ENCODE results near the gene VAMP2.

Gene VAMP2

DNA sequence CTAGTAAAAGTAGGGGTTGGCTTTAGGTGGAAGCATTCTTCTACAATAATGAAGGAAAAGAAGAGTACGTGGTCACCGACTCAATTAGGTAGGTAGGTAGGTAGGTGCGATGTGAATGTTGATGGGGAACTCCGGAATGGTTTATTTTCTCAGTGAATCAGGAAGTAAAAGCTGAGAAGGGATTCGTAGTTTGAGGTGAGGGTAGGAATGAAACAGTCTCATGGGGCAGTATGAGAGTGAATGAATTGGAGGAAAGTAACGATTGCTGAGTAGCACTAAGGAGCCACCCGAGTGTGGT lies 24.4 kb downstream of the VAMP2 start:
- TF ChIP-seq, protein P1, sequence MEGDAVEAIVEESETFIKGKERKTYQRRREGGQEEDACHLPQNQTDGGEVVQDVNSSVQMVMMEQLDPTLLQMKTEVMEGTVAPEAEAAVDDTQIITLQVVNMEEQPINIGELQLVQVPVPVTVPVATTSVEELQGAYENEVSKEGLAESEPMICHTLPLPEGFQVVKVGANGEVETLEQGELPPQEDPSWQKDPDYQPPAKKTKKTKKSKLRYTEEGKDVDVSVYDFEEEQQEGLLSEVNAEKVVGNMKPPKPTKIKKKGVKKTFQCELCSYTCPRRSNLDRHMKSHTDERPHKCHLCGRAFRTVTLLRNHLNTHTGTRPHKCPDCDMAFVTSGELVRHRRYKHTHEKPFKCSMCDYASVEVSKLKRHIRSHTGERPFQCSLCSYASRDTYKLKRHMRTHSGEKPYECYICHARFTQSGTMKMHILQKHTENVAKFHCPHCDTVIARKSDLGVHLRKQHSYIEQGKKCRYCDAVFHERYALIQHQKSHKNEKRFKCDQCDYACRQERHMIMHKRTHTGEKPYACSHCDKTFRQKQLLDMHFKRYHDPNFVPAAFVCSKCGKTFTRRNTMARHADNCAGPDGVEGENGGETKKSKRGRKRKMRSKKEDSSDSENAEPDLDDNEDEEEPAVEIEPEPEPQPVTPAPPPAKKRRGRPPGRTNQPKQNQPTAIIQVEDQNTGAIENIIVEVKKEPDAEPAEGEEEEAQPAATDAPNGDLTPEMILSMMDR (IDR thresholded peaks at IDR 0.05; ENCODE audit: insufficient read depth, low read length, missing control alignments), result no peak
- ChIA-PET POLR2A (interaction anchor here (1.0 to 1.1 kb wide), 2 partner anchors 13 to 14 kb away, joined by 3 to 4 read pairs; partner anchors contain the start of gene PER1), CTCF (interaction anchor here (0.7 to 5.0 kb wide), 26 partner anchors 11 to 163 kb away, joined by 3 to 49 read pairs (median 4); partner anchors contain the start of genes ALOXE3, HES7, PER1 and TMEM107)
- no peak for DNase-seq (ENCODE audit: low read depth, low spot score)
- peak overlapping the region; percentile 46 for H3K4me3 ChIP-seq (ENCODE audit: low read depth, low read length)

DNA sequence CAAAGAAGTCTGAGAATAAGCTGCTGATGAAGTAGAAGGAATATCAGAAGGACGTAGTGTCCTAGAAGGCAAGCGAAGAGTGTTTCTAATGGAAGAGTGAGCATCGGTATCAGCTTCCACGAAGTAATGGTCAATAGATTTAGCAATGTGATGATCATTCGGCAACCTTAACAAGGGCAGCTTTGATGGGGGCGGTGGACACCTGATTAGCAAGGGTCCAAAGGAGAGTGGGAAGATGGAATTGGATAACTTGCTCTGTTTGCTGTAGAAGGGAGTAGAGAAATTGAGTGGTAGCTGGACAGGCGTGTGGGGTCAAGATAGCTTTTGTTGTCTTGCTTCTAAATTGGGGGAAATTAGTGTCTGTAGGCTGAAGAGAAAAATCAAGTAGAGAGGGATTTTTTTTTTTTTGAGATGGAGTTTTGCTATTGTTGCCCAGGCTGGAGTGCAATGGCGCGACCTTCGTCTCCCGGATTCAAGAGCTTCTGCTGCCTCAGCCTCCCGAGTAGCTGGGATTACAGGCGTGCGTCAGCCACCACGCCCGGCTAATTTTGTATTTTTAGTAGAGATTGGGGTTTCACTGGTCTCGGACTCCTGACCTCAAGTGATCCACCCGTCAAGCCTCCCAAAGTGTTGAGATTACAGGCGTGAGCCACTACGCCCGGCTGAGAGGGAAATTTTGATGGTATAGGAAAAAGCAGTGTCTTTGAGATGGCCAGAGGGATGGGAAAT lies 24.9 kb downstream of the VAMP2 start:
- DNase-seq (ENCODE audit: low read depth, low spot score), result no peak
- ChIA-PET CTCF (interaction anchor here (0.7 to 5.0 kb wide), 28 partner anchors 10 to 163 kb away, joined by 3 to 49 read pairs (median 4); partner anchors contain the start of genes ALOXE3, HES7, PER1 and TMEM107), POLR2A (interaction anchor here (1.0 kb wide), 1 partner anchor 13 kb away, joined by 3 read pairs; no protein-coding TSS in a partner anchor)
- TF ChIP-seq, protein P1 (IDR thresholded peaks at IDR 0.05; ENCODE audit: insufficient read depth, low read length, missing control alignments), result no peak
- H3K4me3 ChIP-seq (ENCODE audit: low read depth, low read length), result peak overlapping the region; percentile 46

DNA sequence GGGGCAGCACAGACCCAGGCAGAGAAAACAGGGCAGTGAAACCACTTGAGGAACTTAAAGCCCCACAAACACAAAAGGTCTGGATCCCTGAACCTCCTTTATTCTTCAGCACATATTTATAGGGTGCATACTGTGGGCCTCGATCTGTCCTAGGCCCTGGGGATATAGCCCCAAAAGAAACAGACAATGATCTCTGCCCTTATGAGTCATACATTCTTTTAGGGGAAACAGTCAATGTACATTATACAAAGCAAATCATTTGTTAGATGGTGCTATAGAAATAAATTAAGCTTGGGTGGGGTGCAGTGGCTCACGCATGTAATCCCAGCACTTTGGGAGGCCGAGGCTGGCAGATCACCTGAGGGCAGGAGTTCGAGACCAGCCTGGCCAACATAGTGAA lies 28.8 kb downstream of the VAMP2 start:
- CTCF ChIA-PET, result interaction anchor here (1.0 to 4.2 kb wide), 5 partner anchors 11 to 56 kb away, joined by 3 to 25 read pairs (median 6); partner anchors contain the start of genes ALOXE3 and BORCS6
- H3K4me3 ChIP-seq (ENCODE audit: low read depth, low read length), result no peak overlapping the region
- TF ChIP-seq, protein P1 (IDR thresholded peaks at IDR 0.05; ENCODE audit: insufficient read depth, low read length, missing control alignments), result no peak
- POLR2A ChIA-PET, result interaction anchor here (1.6 kb wide), 1 partner anchor 20 kb away, joined by 4 read pairs; no protein-coding TSS in a partner anchor
- no peak for DNase-seq (ENCODE audit: low read depth, low spot score)

DNA sequence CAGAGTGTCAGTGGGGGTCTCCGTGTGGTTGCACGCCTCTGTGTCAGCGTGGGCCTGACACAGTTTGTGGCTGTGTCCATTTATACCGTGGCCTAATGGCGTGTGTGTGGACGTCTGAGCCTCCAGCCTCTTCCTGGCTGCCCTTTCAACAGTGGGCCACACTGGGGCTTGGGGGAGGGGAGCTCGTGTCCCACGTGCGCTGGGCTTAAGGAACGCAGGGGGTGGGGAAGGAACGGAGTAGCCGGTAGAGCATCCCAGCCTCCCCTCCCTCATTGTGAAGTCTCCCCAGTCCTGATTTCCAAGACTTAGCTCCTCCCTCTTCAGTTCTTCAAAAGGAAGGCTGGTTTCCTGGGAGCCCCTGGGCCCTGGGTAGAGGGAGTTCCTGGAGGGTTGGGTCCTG lies 29.3 kb downstream of the VAMP2 start:
- DNase-seq (ENCODE audit: low read depth, low spot score), result no peak
- TF ChIP-seq, protein P1 (IDR thresholded peaks at IDR 0.05; ENCODE audit: insufficient read depth, low read length, missing control alignments), result no peak
- no peak overlapping the region for H3K4me3 ChIP-seq (ENCODE audit: low read depth, low read length)
- ChIA-PET POLR2A (interaction anchor here (1.6 kb wide), 1 partner anchor 21 kb away, joined by 4 read pairs; no protein-coding TSS in a partner anchor), CTCF (interaction anchor here (0.7 to 4.2 kb wide), 7 partner anchors 9 to 73 kb away, joined by 3 to 25 read pairs (median 3); partner anchors contain the start of genes ALOXE3 and HES7)

DNA sequence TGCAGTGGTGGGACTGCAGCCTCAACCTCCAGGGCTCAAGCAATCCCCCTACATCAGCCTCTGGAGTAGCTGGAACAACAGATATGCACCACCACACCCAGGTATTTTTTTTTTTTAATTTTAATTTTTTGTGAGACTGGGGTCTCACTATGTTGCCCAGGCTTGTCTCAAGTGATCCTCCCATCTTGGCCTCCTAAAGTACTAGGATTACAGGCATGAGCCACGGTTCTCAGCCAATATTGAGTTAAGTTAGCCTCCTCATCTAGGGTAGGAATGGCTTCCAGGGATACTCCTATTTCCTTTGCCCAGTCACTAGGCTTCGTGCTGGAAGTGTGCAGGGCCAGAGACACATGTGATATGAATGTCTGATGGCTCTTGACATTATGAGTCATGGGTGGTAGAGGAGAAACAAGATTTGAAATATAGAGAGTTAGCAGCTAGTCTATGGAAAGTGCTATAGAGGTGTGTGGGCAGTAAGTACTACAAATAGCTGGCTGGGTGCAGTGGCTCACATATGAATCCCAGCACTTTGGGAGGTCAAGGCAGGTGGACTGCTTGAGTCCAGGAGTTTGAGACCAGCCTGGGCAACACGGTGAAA lies 30.8 kb downstream of the VAMP2 start:
- no peak overlapping the region for H3K4me3 ChIP-seq (ENCODE audit: low read depth, low read length)
- TF ChIP-seq, protein P1 (IDR thresholded peaks at IDR 0.05; ENCODE audit: insufficient read depth, low read length, missing control alignments), result no peak
- CTCF ChIA-PET, result interaction anchor here (0.6 to 4.2 kb wide), 5 partner anchors 10 to 71 kb away, joined by 3 to 25 read pairs (median 3); no protein-coding TSS in a partner anchor
- POLR2A ChIA-PET, result no interaction called here
- DNase-seq (ENCODE audit: low read depth, low spot score), result no peak

Data from AG04449 (cell line).